ENCODE results near the gene PLEKHJ1. TPM values are rescaled to one million over a fixed set of nuclear protein-coding genes. Genes with fewer than 3 reads are reported as not detected.

The PLEKHJ1 gene
- total and polyA plus RNA-seq, 2 of the 8 experiments (the other 6 are each of a cell fraction or from before 2014, with no cell fraction given) = 135 to 187 TPM

GRCh38 chr19:2242816-2243215 lies 6.7 kb upstream of the PLEKHJ1 start:
- CTCF ChIA-PET (ENCODE audit: partially characterized antibody) = interaction anchor here (1.1 to 1.3 kb wide), 3 partner anchors 10 to 33 kb away, joined by 3 to 5 read pairs (median 4); no protein-coding TSS in a partner anchor

More at GRCh38 chr19:2242816-2243215, 6.7 kb upstream of the PLEKHJ1 start:
- 0 out of 2 replicates have a peak, but pooled peaks have one; percentile 18 for TF ChIP-seq POLR2AphosphoS5 (IDR thresholded peaks at IDR 0.05; ENCODE audit: low read depth, low read length)
- no peak for TF ChIP-seq YY1 (IDR thresholded peaks at IDR 0.05; ENCODE audit: low read depth, low read length)
- Histone ChIP-seq H3K18ac (ENCODE audit: extremely low read depth, low read length) (no peak overlapping the region), H3K27ac (ENCODE audit: low read depth, low read length) (no peak overlapping the region), H3K4me3 (ENCODE audit: extremely low read depth in 1 of 4, insufficient read depth in 2 of 4, low read depth in 3 of 4, low read length in 4 of 4) (no peak overlapping the region), H3K79me1 (ENCODE audit: low read depth, low read length) (peaks cover 22% of the 10 kb centered on the region), H3K79me2 (ENCODE audit: control insufficient read depth in 1 of 2, insufficient read depth in 2 of 2, low read length in 2 of 2) (peaks cover 37 to 63% of the 10 kb centered on the region in 2 experiments), H3K23ac (ENCODE audit: insufficient read length) (no peak overlapping the region), H2BK5ac (ENCODE audit: low read depth, low read length) (peak overlapping the region; percentile 12; the same call in 1 of the 2 replicates), H2BK12ac (ENCODE audit: low read depth, low read length) (no peak overlapping the region), H3K23me2 (ENCODE audit: low read depth, low read length) (peaks cover 2% of the 10 kb centered on the region; the same call in 1 of the 2 replicates), H2AFZ (ENCODE audit: low read length) (no peak overlapping the region), H3K4me1 (replicated peaks in 1 of 4; ENCODE audit: control insufficient read depth in 3 of 4, insufficient read depth in 4 of 4, low read length in 3 of 4) (peaks cover 0 to 18% (median 9%) of the 10 kb centered on the region in 4 experiments; a peak in 6 of 7 replicates), H3K9ac (replicated peaks in 1 of 4; ENCODE audit: extremely low read depth in 1 of 4, low read depth in 3 of 4, low read length in 3 of 4) (0 out of 7 replicates have a peak overlapping the region, but pooled peaks of 1 of the 4 experiments have one; percentile 35), H3K27me3 (replicated peaks in 1 of 4; ENCODE audit: control insufficient read depth in 3 of 4, extremely low read depth in 1 of 4, insufficient read depth in 3 of 4, low read length in 3 of 4) (no peaks in the 10 kb centered on the region), H4K91ac (replicated peaks; ENCODE audit: insufficient read length, low read length) (no peak overlapping the region), H2BK120ac (replicated peaks; ENCODE audit: low read depth, low read length) (no peak overlapping the region), H3K56ac (replicated peaks; ENCODE audit: insufficient read length, low read depth, low read length) (no peak overlapping the region), H2BK20ac (ENCODE audit: low read length) (no peak overlapping the region), H3K4ac (replicated peaks; ENCODE audit: insufficient read length, low read depth, low read length) (no peak overlapping the region), H2AK5ac (ENCODE audit: low read depth, low read length) (no peak overlapping the region), H2BK15ac (ENCODE audit: low read length) (no peak overlapping the region), H3K9me3 (ENCODE audit: insufficient read depth in 2 of 2, low read depth in 1 of 2, low read length in 1 of 2) (no peaks in the 10 kb centered on the region), H4K20me1 (replicated peaks in 1 of 2; ENCODE audit: control insufficient read depth in 1 of 2, insufficient read depth in 2 of 2, low read length in 2 of 2) (peaks cover 39 to 68% of the 10 kb centered on the region in 2 experiments), H3K4me2 (ENCODE audit: insufficient read depth in 1 of 2, low read depth in 2 of 2, low read length in 2 of 2) (no peak overlapping the region), H4K8ac (ENCODE audit: extremely low read depth, insufficient read depth, low read length) (peak overlapping the region; percentile 16; the same call in 1 of the 2 replicates), H4K5ac (ENCODE audit: insufficient read length, low read depth, low read length) (no peak overlapping the region), H3K14ac (ENCODE audit: insufficient read length) (no peak overlapping the region), H3K36me3 (ENCODE audit: control insufficient read depth in 2 of 4, insufficient read depth in 4 of 4, low read length in 3 of 4) (peaks cover 28 to 49% (median 45%) of the 10 kb centered on the region in 4 experiments)
- no peak for DNase-seq (ENCODE audit: low read depth in 1 of 2, low spot score in 2 of 2)
- POLR2A ChIA-PET (ENCODE audit: partially characterized antibody) = interaction anchor here (0.6 to 10.3 kb wide), 6 partner anchors 13 to 82 kb away, joined by 3 to 206 read pairs (median 8); partner anchors contain the start of genes AMH and JSRP1
- FAIRE-seq = no peak
- 92% methylated on average over 8 of the region's 8 CpGs; no CpG with 5 or more reads in 1 of the 2 experiments for WGBS, 2 experiments (ENCODE audit: extremely low coverage in 1 of 2, insufficient coverage in 1 of 2, insufficient read length in 1 of 2, insufficient replicate concordance in 2 of 2, low coverage in 1 of 2, low lambda C conversion rate in 2 of 2, missing lambda C conversion rate in 1 of 2)
